H1 (cell line): ENCODE results near the gene SLU7. TPM values are rescaled to one million over a fixed set of nuclear protein-coding genes. Genes with fewer than 3 reads are reported as not detected.

Experiments
- CTCF ChIA-PET: fragments of 300-600 bp; sonication (Branson Sonifier 250); formaldehyde crosslinking; loops from one replicate; lab custom pipeline; 2021; ENCODE audit not compliant: partially characterized antibody; lab: Charles Lee
- POLR2A ChIA-PET: fragments of 300-600 bp; sonication (Branson Sonifier 250); formaldehyde crosslinking; loops from one replicate; lab custom pipeline; 2021; ENCODE audit warnings: inconsistent platforms; ENCODE audit not compliant: partially characterized antibody; lab: Charles Lee
- DNase-seq, 2 experiments: peaks; one replicate each; pipeline versions ENCODE4 v3.0.0 to v3.0.0-alpha.2; 2010 to 2022; ENCODE audit warnings: low spot score in 2 of 2, low read depth in 1 of 2, mixed read lengths in 1 of 2
- FAIRE-seq: peaks from 2 replicates; lab custom pipeline; 2011; peaks lifted over from hg19 to GRCh38; lab: Jason Lieb, UNC
- H2AFZ ChIP-seq: 2 replicates; pipeline ENCODE4 v1.8.1; 2012; ENCODE audit warnings: low read length, inconsistent platforms
- H2AK5ac ChIP-seq: 2 replicates; pipeline ENCODE4 v1.6.1; 2013; ENCODE audit warnings: low read depth, low read length
- H2BK120ac ChIP-seq: replicated peaks from 2 replicates; pipeline ENCODE3; 2013; ENCODE audit warnings: low read depth, low read length, inconsistent platforms
- H2BK12ac ChIP-seq: 2 replicates; pipeline ENCODE4 v1.6.1; 2013; ENCODE audit warnings: low read depth, low read length
- H2BK15ac ChIP-seq: 2 replicates; pipeline ENCODE4 v1.6.1; 2013; ENCODE audit warnings: low read length
- H2BK20ac ChIP-seq: 2 replicates; pipeline ENCODE4 v1.6.1; 2013; ENCODE audit warnings: low read length
- H2BK5ac ChIP-seq: 2 replicates; pipeline ENCODE4 v1.6.1; 2013; ENCODE audit warnings: low read depth, low read length
- H3K14ac ChIP-seq: 2 replicates; pipeline ENCODE4 v1.6.1; 2013; ENCODE audit warnings: inconsistent platforms; ENCODE audit not compliant: insufficient read length
- H3K18ac ChIP-seq: 2 replicates; pipeline ENCODE4 v1.6.1; 2013; ENCODE audit warnings: low read length; ENCODE audit errors: extremely low read depth
- H3K23ac ChIP-seq: 2 replicates; pipeline ENCODE4 v1.6.1; 2013; ENCODE audit warnings: inconsistent platforms; ENCODE audit not compliant: insufficient read length
- H3K23me2 ChIP-seq: 2 replicates; pipeline ENCODE4 v1.6.1; 2013; ENCODE audit warnings: low read depth, low read length
- H3K27ac ChIP-seq: 2 replicates; pipeline ENCODE4 v1.6.1; 2011; ENCODE audit warnings: low read depth, low read length, inconsistent platforms
- H3K27me3 ChIP-seq, 4 experiments: replicated peaks in 1 of 4; 1 replicate in 1 of 4; 2 replicates in 3 of 4; pipeline versions ENCODE4 v1.6.1 to v1.8.1; 2011 to 2013; ENCODE audit warnings: low read length in 3 of 4, mild to moderate bottlenecking in 3 of 4, inconsistent platforms in 2 of 4, mixed read lengths in 2 of 4, moderate library complexity in 1 of 4; ENCODE audit not compliant: control insufficient read depth in 3 of 4, insufficient read depth in 3 of 4; ENCODE audit errors: extremely low read depth in 1 of 4
- H3K36me3 ChIP-seq, 4 experiments: 2 replicates each; pipeline versions ENCODE4 v1.6.1 to v1.8.1; 2011 to 2013; ENCODE audit warnings: mild to moderate bottlenecking in 4 of 4, low read length in 3 of 4, moderate library complexity in 2 of 4, control low read depth in 1 of 4, inconsistent platforms in 1 of 4; ENCODE audit not compliant: insufficient read depth in 4 of 4, control insufficient read depth in 2 of 4
- H3K4ac ChIP-seq: replicated peaks from 2 replicates; pipeline ENCODE3; 2013; ENCODE audit warnings: low read length, low read depth, mixed read lengths, inconsistent platforms; ENCODE audit not compliant: insufficient read length
- H3K4me1 ChIP-seq, 4 experiments: replicated peaks in 1 of 4; 1 replicate in 1 of 4; 2 replicates in 3 of 4; pipeline versions ENCODE4 v1.6.1 to v1.8.1; 2011 to 2013; ENCODE audit warnings: low read length in 3 of 4, inconsistent platforms in 2 of 4, mixed read lengths in 1 of 4; ENCODE audit not compliant: insufficient read depth in 4 of 4, control insufficient read depth in 3 of 4
- H3K4me2 ChIP-seq, 2 experiments: 2 replicates each; pipeline versions ENCODE4 v1.6.1 to v1.8.1; 2011 to 2013; ENCODE audit warnings: low read depth in 2 of 2, low read length in 2 of 2, control low read depth in 1 of 2, inconsistent platforms in 1 of 2, mild to moderate bottlenecking in 1 of 2; ENCODE audit not compliant: insufficient read depth in 1 of 2
- H3K4me3 ChIP-seq, 4 experiments: fragments of 200-600, 300-600 bp in 1 of 4; sonication (generic), shearing (Covaris generic), sonication (Bioruptor Twin) in 1 of 4; 2 replicates each; pipeline versions ENCODE4 v1.5.1 to v1.8.1; 2011 to 2016; ENCODE audit warnings: low read length in 4 of 4, low read depth in 3 of 4, control low read depth in 2 of 4, inconsistent platforms in 2 of 4, mild to moderate bottlenecking in 2 of 4, mixed read lengths in 1 of 4, moderate library complexity in 1 of 4; ENCODE audit not compliant: insufficient read depth in 2 of 4; ENCODE audit errors: extremely low read depth in 1 of 4
- H3K56ac ChIP-seq: replicated peaks from 2 replicates; pipeline ENCODE3; 2013; ENCODE audit warnings: low read depth, mild to moderate bottlenecking, mixed read lengths, low read length, inconsistent platforms; ENCODE audit not compliant: insufficient read length
- H3K79me1 ChIP-seq: 2 replicates; pipeline ENCODE4 v1.6.1; 2013; ENCODE audit warnings: low read depth, low read length, control low read depth
- H3K79me2 ChIP-seq, 2 experiments: 2 replicates each; pipeline versions ENCODE4 v1.6.1 to v1.8.1; 2012 to 2013; ENCODE audit warnings: low read length in 2 of 2, mild to moderate bottlenecking in 2 of 2, inconsistent platforms in 1 of 2; ENCODE audit not compliant: insufficient read depth in 2 of 2, control insufficient read depth in 1 of 2
- H3K9ac ChIP-seq, 4 experiments: replicated peaks in 1 of 4; 1 replicate in 1 of 4; 2 replicates in 3 of 4; pipeline versions ENCODE4 v1.6.1 to v1.8.1; 2011 to 2013; ENCODE audit warnings: low read depth in 3 of 4, low read length in 3 of 4, control low read depth in 2 of 4, mild to moderate bottlenecking in 2 of 4, moderate library complexity in 2 of 4, inconsistent platforms in 1 of 4; ENCODE audit errors: extremely low read depth in 1 of 4
- H3K9me3 ChIP-seq, 2 experiments: 2 replicates each; pipeline versions ENCODE4 v1.6.1 to v1.8.1; 2012 to 2013; ENCODE audit warnings: mild to moderate bottlenecking in 2 of 2, moderate library complexity in 2 of 2, control low read depth in 1 of 2, inconsistent platforms in 1 of 2, low read depth in 1 of 2, low read length in 1 of 2, mixed read lengths in 1 of 2; ENCODE audit not compliant: insufficient read depth in 2 of 2
- H4K20me1 ChIP-seq, 2 experiments: replicated peaks in 1 of 2; 2 replicates each; pipeline versions ENCODE3 to v1.8.1; 2011 to 2013; ENCODE audit warnings: inconsistent platforms in 2 of 2, low read length in 2 of 2, mild to moderate bottlenecking in 1 of 2; ENCODE audit not compliant: insufficient read depth in 2 of 2, control insufficient read depth in 1 of 2
- H4K5ac ChIP-seq: 2 replicates; pipeline ENCODE4 v1.6.1; 2013; ENCODE audit warnings: low read length, low read depth, mixed read lengths, inconsistent platforms; ENCODE audit not compliant: insufficient read length
- H4K8ac ChIP-seq: 2 replicates; pipeline ENCODE4 v1.8.0; 2013; ENCODE audit warnings: mild to moderate bottlenecking, moderate library complexity, low read length, inconsistent platforms; ENCODE audit not compliant: insufficient read depth; ENCODE audit errors: extremely low read depth
- H4K91ac ChIP-seq: replicated peaks from 2 replicates; pipeline ENCODE3; 2013; ENCODE audit warnings: low read length, mixed read lengths, inconsistent platforms; ENCODE audit not compliant: insufficient read length
- ATF2 ChIP-seq: IDR thresholded peaks from 2 replicates; pipeline ENCODE4 v1.6.1; 2012; ENCODE audit warnings: low read length, inconsistent platforms
- CBX8 ChIP-seq: fragments of 300-800, 300-1000 bp; sonication (generic); IDR thresholded peaks from 2 replicates; pipeline ENCODE4 v1.7.1; 2016; ENCODE audit warnings: low read depth, low read length, borderline replicate concordance
- CEBPB ChIP-seq: IDR thresholded peaks from 2 replicates; pipeline ENCODE4 v1.6.1; 2012; ENCODE audit warnings: low read depth, low read length
- CHD1 ChIP-seq: IDR thresholded peaks from 2 replicates; pipeline ENCODE4 v1.6.1; 2012; ENCODE audit warnings: low read depth, low read length, improper control_type of control experiment
- CTBP2 ChIP-seq: IDR thresholded peaks from 2 replicates; pipeline ENCODE4 v1.7.0; 2011; ENCODE audit warnings: borderline replicate concordance, mild to moderate bottlenecking, moderate library complexity, mixed read lengths, low read length; ENCODE audit not compliant: insufficient read depth, insufficient read length
- FOSL1 ChIP-seq: IDR thresholded peaks from 2 replicates; pipeline ENCODE4 v1.6.1; 2011; ENCODE audit warnings: mild to moderate bottlenecking, low read depth, low read length, moderate library complexity; ENCODE audit not compliant: insufficient read depth
- GTF2F1 ChIP-seq: IDR thresholded peaks from 2 replicates; pipeline ENCODE4 v1.6.1; 2012; ENCODE audit warnings: low read depth, low read length, improper control_type of control experiment, borderline replicate concordance
- JUND ChIP-seq: IDR thresholded peaks from 2 replicates; pipeline ENCODE4 v1.6.1; 2011; ENCODE audit warnings: mild to moderate bottlenecking, improper control_type of control experiment, low read length
- MAFK ChIP-seq: IDR thresholded peaks from 2 replicates; pipeline ENCODE4 v1.6.1; 2012; ENCODE audit warnings: low read depth, mild to moderate bottlenecking, improper control_type of control experiment, low read length
- NANOG ChIP-seq: IDR thresholded peaks from 2 replicates; pipeline ENCODE4 v1.6.1; 2011; ENCODE audit warnings: low read length, low read depth, mild to moderate bottlenecking, inconsistent platforms; ENCODE audit not compliant: insufficient read depth, poor library complexity, severe bottlenecking
- SUZ12 ChIP-seq: fragments of 200-600 bp; sonication (generic); IDR thresholded peaks from 2 replicates; pipeline ENCODE4 v1.6.1; 2012; ENCODE audit warnings: mild to moderate bottlenecking, inconsistent platforms, low read length, moderate library complexity, mixed read lengths
- TBP ChIP-seq: IDR thresholded peaks from 2 replicates; pipeline ENCODE4 v1.6.1; 2011; ENCODE audit warnings: low read depth, low read length, improper control_type of control experiment
- TEAD4 ChIP-seq: IDR thresholded peaks from 2 replicates; pipeline ENCODE4 v1.6.1; 2012; ENCODE audit warnings: low read depth, low read length, inconsistent platforms, mixed read lengths
- YY1 ChIP-seq: IDR thresholded peaks from 2 replicates; pipeline ENCODE4 v1.6.1; 2011; ENCODE audit warnings: low read depth, mild to moderate bottlenecking, low read length
- WGBS, 2 experiments: shearing (Covaris generic) in 1 of 2; methylation state at CpG; one replicate each; pipeline versions ENCODE4 v1.1.6 to v1.1.7; 2013 to 2015; ENCODE audit warnings: low lambda C conversion rate in 2 of 2, mixed read lengths in 2 of 2, inconsistent platforms in 1 of 2, low coverage in 1 of 2, missing lambda C conversion rate in 1 of 2; ENCODE audit not compliant: insufficient replicate concordance in 2 of 2, insufficient coverage in 1 of 2, insufficient read length in 1 of 2; ENCODE audit errors: extremely low coverage in 1 of 2, missing lambda C conversion rate in 1 of 2; 5-methylcytosine and 5-hydroxymethylcytosine counted together
- polyA plus RNA-seq, 7 experiments: library from polyadenylated mRNA; depleted of rRNA in 3 of 7; stranded (reverse) in 5 of 7; unstranded in 2 of 7; fragments of >200 nt in 5 of 7; fragments of 200-250 nt in 2 of 7; gene quantifications; 1 replicate in 5 of 7; 2 replicates in 1 of 7; 4 replicates in 1 of 7; pipeline versions ENCODE4 v1.2.1 to v1.2.3, GENCODE V29; 2011 to 2013; ENCODE audit warnings: missing spikeins in 2 of 7, mixed read lengths in 2 of 7
- total RNA-seq: library from RNA; stranded (reverse); fragmentation: NEBNext Ultra II Directional; extraction: Animal tissue kit (Norgen Biotek cat#: 25700); gene quantifications from 2 replicates; pipeline ENCODE4 v1.2.1, GENCODE V29; 2021

Gene SLU7
- total and polyA plus RNA-seq, 2 of the 8 experiments (the other 6 are each of a cell fraction or from before 2014, with no cell fraction given) = 6.0 to 34.1 TPM

DNA sequence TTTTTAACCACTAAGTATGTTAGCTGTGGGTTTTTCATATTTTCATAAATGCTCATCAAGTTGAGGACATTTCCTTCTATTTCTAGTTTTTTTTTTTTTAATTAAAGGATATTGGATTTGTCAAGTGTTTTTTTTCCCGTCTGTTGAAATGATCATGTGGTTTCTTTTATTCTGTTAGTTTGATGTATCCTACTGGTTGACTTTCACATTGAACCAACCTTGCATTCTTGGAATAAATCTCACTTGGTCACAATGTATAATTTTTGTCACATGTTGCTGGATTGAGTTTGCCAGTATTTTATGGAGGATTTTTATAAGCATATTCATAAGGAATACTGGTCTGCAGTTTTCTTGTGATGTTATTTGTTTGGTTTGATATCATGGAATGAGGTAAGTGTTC, 31.4 kb downstream of the SLU7 start:
- Histone ChIP-seq H3K9me3 (no peaks in the 10 kb centered on the region), H3K4me2 (no peak overlapping the region), H3K23me2 (no peaks in the 10 kb centered on the region), H3K4me1 (no peaks in the 10 kb centered on the region), H3K36me3 (no peaks in the 10 kb centered on the region), H3K56ac (no peak overlapping the region), H3K23ac (no peak overlapping the region), H3K79me2 (no peaks in the 10 kb centered on the region), H3K18ac (no peak overlapping the region), H2BK20ac (no peak overlapping the region), H3K4ac (no peak overlapping the region), H2BK15ac (no peak overlapping the region), H2AFZ (no peak overlapping the region), H3K9ac (no peak overlapping the region), H4K5ac (no peak overlapping the region), H3K14ac (no peak overlapping the region), H2BK120ac (no peak overlapping the region), H4K8ac (no peak overlapping the region), H4K20me1 (peaks cover 0 to 2% of the 10 kb centered on the region in 2 experiments), H3K4me3 (no peak overlapping the region), H3K27ac (no peak overlapping the region), H3K79me1 (no peaks in the 10 kb centered on the region), H3K27me3 (peaks cover 0 to 1% (median 0%) of the 10 kb centered on the region in 4 experiments; a peak in 1 of 7 replicates), H2AK5ac (no peak overlapping the region), H2BK12ac (no peak overlapping the region), H2BK5ac (no peak overlapping the region), H4K91ac (no peak overlapping the region)
- no peak for FAIRE-seq
- CTCF ChIA-PET = no interaction called here
- WGBS, 2 experiments = 79% methylated on average over 1 of the region's 1 CpG; no CpG with 5 or more reads in 1 of the 2 experiments
- POLR2A ChIA-PET = no interaction called here
- no peak for DNase-seq
- TF ChIP-seq NANOG (no peak), TBP (no peak), TEAD4 (no peak), JUND (no peak), CBX8 (no peak), ATF2 (no peak), CEBPB (no peak), GTF2F1 (no peak), CHD1 (no peak), MAFK (no peak), FOSL1 (no peak), YY1 (no peak), CTBP2 (no peak), SUZ12 (no peak)
